Measurements from ENCODE around the gene BICD2. TPM values are rescaled to one million over a fixed set of nuclear protein-coding genes. Genes with fewer than 3 reads are reported as not detected.
A peak's percentile ranks its signal among the peaks of the same experiment; 100 is the strongest.

BICD2 gene
- total and polyA plus RNA-seq, 2 of the 13 experiments (the other 11 are each of a cell fraction or from before 2014, with no cell fraction given) = 5.1 to 17.4 TPM

DNA sequence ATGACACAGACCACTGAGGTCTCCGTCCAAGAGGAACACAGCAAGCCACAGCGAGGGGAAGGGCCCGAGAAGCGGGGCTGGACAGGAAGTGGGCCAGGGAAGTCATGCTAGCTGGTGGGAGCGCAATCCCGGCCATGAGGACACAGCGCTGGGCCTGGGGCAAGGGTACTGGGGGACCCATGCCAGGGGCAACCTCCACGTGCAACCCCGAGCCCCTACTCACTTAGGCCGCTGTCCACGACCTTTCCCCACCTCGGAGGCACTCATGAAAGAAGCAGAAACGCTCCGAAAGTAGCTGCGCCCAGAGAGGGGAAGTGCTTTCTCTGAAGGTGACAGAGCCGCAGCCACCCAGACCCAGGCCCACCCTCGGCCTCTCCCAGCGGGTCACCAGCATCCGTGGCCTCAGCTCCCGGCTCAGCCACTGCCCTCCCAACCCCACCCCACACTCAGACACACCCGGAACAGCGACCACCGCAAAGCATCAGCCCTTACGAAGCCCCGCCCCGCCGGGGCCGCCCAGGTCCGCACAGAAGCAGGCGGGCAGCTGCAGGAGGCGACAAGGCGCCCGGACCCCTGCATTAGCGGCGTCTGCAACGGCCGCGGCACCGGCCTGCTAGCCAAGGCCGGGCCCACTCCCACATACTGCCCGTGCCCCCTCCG, 782 bp downstream of the BICD2 start (continued):
- TF ChIP-seq, protein P1, sequence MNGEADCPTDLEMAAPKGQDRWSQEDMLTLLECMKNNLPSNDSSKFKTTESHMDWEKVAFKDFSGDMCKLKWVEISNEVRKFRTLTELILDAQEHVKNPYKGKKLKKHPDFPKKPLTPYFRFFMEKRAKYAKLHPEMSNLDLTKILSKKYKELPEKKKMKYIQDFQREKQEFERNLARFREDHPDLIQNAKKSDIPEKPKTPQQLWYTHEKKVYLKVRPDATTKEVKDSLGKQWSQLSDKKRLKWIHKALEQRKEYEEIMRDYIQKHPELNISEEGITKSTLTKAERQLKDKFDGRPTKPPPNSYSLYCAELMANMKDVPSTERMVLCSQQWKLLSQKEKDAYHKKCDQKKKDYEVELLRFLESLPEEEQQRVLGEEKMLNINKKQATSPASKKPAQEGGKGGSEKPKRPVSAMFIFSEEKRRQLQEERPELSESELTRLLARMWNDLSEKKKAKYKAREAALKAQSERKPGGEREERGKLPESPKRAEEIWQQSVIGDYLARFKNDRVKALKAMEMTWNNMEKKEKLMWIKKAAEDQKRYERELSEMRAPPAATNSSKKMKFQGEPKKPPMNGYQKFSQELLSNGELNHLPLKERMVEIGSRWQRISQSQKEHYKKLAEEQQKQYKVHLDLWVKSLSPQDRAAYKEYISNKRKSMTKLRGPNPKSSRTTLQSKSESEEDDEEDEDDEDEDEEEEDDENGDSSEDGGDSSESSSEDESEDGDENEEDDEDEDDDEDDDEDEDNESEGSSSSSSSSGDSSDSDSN (CRISPR knock-in tag; IDR thresholded peaks at IDR 0.05) = 0 out of 2 replicates have a peak, but pooled peaks have one; percentile 38
- peak; percentile 4; the same call in 1 of the 2 replicates for TF ChIP-seq KMT2A (CRISPR knock-in tag; IDR thresholded peaks at IDR 0.05)
- TF ChIP-seq, protein P2, sequence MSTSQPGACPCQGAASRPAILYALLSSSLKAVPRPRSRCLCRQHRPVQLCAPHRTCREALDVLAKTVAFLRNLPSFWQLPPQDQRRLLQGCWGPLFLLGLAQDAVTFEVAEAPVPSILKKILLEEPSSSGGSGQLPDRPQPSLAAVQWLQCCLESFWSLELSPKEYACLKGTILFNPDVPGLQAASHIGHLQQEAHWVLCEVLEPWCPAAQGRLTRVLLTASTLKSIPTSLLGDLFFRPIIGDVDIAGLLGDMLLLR (CRISPR knock-in tag; IDR thresholded peaks at IDR 0.05) = peak; percentile 48; the same call in 1 of the 2 replicates
- TF ChIP-seq, protein P3, sequence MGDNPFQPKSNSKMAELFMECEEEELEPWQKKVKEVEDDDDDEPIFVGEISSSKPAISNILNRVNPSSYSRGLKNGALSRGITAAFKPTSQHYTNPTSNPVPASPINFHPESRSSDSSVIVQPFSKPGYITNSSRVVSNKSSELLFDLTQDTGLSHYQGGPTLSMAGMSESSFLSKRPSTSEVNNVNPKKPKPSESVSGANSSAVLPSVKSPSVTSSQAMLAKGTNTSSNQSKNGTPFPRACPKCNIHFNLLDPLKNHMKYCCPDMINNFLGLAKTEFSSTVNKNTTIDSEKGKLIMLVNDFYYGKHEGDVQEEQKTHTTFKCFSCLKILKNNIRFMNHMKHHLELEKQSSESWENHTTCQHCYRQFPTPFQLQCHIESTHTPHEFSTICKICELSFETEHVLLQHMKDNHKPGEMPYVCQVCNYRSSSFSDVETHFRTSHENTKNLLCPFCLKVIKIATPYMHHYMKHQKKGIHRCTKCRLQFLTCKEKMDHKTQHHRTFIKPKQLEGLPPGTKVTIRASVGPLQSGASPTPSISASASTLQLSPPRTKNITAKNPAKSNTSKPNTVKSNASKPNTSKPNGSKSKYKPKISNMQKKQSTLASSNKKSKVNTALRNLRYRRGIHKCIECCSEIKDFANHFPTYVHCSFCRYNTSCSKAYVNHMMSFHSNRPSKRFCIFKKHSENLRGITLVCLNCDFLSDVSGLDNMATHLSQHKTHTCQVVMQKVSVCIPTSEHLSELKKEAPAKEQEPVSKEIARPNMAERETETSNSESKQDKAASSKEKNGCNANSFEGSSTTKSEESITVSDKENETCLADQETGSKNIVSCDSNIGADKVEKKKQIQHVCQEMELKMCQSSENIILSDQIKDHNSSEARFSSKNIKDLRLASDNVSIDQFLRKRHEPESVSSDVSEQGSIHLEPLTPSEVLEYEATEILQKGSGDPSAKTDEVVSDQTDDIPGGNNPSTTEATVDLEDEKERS (CRISPR knock-in tag; IDR thresholded peaks at IDR 0.05) = no peak
- no peak for TF ChIP-seq ZNF205 (CRISPR knock-in tag; IDR thresholded peaks at IDR 0.05)
- TF ChIP-seq YEATS2 (CRISPR knock-in tag; IDR thresholded peaks at IDR 0.05; ENCODE audit: borderline replicate concordance) = 0 out of 2 replicates have a peak, but pooled peaks have one; percentile 9
- TF ChIP-seq, protein P4, sequence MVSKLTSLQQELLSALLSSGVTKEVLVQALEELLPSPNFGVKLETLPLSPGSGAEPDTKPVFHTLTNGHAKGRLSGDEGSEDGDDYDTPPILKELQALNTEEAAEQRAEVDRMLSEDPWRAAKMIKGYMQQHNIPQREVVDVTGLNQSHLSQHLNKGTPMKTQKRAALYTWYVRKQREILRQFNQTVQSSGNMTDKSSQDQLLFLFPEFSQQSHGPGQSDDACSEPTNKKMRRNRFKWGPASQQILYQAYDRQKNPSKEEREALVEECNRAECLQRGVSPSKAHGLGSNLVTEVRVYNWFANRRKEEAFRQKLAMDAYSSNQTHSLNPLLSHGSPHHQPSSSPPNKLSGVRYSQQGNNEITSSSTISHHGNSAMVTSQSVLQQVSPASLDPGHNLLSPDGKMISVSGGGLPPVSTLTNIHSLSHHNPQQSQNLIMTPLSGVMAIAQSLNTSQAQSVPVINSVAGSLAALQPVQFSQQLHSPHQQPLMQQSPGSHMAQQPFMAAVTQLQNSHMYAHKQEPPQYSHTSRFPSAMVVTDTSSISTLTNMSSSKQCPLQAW (CRISPR knock-in tag; IDR thresholded peaks at IDR 0.05) = 0 out of 2 replicates have a peak, but pooled peaks have one; percentile 19
- TF ChIP-seq, protein P5, sequence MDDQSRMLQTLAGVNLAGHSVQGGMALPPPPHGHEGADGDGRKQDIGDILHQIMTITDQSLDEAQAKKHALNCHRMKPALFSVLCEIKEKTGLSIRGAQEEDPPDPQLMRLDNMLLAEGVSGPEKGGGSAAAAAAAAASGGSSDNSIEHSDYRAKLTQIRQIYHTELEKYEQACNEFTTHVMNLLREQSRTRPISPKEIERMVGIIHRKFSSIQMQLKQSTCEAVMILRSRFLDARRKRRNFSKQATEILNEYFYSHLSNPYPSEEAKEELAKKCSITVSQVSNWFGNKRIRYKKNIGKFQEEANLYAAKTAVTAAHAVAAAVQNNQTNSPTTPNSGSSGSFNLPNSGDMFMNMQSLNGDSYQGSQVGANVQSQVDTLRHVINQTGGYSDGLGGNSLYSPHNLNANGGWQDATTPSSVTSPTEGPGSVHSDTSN (CRISPR knock-in tag; IDR thresholded peaks at IDR 0.05; ENCODE audit: borderline replicate concordance) = no peak
- TF ChIP-seq, protein P6, sequence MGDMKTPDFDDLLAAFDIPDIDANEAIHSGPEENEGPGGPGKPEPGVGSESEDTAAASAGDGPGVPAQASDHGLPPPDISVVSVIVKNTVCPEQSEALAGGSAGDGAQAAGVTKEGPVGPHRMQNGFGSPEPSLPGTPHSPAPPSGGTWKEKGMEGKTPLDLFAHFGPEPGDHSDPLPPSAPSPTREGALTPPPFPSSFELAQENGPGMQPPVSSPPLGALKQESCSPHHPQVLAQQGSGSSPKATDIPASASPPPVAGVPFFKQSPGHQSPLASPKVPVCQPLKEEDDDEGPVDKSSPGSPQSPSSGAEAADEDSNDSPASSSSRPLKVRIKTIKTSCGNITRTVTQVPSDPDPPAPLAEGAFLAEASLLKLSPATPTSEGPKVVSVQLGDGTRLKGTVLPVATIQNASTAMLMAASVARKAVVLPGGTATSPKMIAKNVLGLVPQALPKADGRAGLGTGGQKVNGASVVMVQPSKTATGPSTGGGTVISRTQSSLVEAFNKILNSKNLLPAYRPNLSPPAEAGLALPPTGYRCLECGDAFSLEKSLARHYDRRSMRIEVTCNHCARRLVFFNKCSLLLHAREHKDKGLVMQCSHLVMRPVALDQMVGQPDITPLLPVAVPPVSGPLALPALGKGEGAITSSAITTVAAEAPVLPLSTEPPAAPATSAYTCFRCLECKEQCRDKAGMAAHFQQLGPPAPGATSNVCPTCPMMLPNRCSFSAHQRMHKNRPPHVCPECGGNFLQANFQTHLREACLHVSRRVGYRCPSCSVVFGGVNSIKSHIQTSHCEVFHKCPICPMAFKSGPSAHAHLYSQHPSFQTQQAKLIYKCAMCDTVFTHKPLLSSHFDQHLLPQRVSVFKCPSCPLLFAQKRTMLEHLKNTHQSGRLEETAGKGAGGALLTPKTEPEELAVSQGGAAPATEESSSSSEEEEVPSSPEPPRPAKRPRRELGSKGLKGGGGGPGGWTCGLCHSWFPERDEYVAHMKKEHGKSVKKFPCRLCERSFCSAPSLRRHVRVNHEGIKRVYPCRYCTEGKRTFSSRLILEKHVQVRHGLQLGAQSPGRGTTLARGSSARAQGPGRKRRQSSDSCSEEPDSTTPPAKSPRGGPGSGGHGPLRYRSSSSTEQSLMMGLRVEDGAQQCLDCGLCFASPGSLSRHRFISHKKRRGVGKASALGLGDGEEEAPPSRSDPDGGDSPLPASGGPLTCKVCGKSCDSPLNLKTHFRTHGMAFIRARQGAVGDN (CRISPR knock-in tag; IDR thresholded peaks at IDR 0.05) = peak; percentile 59
- TF ChIP-seq ISX (CRISPR knock-in tag; conservative IDR thresholded peaks at IDR 0.05) = no peak
- TF ChIP-seq ZBTB38 (CRISPR knock-in tag; IDR thresholded peaks at IDR 0.05) = peak; percentile 17; the same call in 1 of the 2 replicates

Data from HepG2 (cell line).